Suprapubic skin (tissue), 4 donors: ENCODE data around the gene SF3B2.

ENCODE experiments used
- EP300 ChIP-seq: sonication (generic); formaldehyde crosslinking; IDR thresholded peaks from one replicate; pipeline ENCODE4 v1.6.1; 2017; ENCODE audit warnings: antibody characterized with exemption
- POLR2A ChIP-seq, 2 donors: fragments of 450-650 bp; IDR thresholded peaks; one replicate each; pipeline ENCODE4 v1.6.1; 2017; ENCODE audit warnings: antibody characterized with exemption in 2 of 2, mild to moderate bottlenecking in 2 of 2, moderate library complexity in 2 of 2
- POLR2AphosphoS5 ChIP-seq, 3 donors: sonication (generic); formaldehyde crosslinking; IDR thresholded peaks; one replicate each; pipeline ENCODE4 v1.6.1; 2017; ENCODE audit warnings: antibody characterized with exemption in 3 of 3
- TF ChIP-seq, protein P1 (sequence below), 2 donors: fragments of 200-600 bp in 1 of 2; fragments of 450-650 bp in 1 of 2; sonication (generic) in 1 of 2; IDR thresholded peaks; one replicate each; pipeline ENCODE4 v1.5.1; 2016 to 2019; ENCODE audit warnings: antibody characterized with exemption in 2 of 2, mild to moderate bottlenecking in 1 of 2, moderate library complexity in 1 of 2

DNA sequence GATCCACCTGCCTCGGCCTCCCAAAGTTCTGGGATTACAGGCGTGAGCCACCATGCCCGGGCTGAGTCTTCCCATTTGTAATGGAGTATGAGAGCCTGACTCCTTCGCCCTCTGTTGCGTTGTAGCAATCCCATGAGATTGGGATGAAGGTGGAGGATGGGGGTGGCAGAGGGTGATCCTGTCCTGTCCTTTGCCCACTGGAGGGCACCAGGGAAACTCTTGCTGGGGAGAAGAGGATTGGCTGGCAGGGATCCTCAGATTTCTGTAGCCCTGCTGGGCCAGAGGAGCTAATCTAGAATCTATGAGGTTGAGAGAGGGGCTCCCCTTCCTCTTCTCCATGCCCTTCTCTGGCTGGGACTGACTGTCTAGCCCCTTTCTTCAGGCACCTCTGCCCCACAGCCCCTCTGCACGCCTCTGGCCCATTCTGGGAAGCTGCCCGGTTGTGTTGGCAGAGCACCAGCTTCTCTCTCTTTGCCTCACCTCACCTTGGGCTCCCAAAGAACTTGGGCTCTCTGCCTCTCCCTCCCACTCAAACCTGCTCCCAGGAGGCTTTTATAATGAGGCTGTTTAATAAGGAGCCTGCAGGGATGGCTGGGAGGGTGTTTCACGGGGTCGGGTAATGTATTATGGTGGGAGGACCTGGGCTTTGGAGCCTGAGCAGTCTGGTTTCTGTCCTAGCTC, 16.4 kb upstream of the SF3B2 start:
- TF ChIP-seq, protein P1, sequence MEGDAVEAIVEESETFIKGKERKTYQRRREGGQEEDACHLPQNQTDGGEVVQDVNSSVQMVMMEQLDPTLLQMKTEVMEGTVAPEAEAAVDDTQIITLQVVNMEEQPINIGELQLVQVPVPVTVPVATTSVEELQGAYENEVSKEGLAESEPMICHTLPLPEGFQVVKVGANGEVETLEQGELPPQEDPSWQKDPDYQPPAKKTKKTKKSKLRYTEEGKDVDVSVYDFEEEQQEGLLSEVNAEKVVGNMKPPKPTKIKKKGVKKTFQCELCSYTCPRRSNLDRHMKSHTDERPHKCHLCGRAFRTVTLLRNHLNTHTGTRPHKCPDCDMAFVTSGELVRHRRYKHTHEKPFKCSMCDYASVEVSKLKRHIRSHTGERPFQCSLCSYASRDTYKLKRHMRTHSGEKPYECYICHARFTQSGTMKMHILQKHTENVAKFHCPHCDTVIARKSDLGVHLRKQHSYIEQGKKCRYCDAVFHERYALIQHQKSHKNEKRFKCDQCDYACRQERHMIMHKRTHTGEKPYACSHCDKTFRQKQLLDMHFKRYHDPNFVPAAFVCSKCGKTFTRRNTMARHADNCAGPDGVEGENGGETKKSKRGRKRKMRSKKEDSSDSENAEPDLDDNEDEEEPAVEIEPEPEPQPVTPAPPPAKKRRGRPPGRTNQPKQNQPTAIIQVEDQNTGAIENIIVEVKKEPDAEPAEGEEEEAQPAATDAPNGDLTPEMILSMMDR (IDR thresholded peaks at IDR 0.05): no peak
- TF ChIP-seq POLR2A (IDR thresholded peaks at IDR 0.05) (no peak), POLR2AphosphoS5 (IDR thresholded peaks at IDR 0.05) (no peak), EP300 (no peak)
